GM18526 (cell line): ENCODE results near the gene RAB7A.

ENCODE experiments used
- POLR2A ChIP-seq: IDR thresholded peaks from 3 replicates; pipeline ENCODE4 v1.6.1; 2011; ENCODE audit not compliant: insufficient read length; ENCODE audit errors: extremely low read depth

Gene RAB7A

GRCh38 chr3:128767094-128767750 lies 41.2 kb downstream of the RAB7A start:
- TF ChIP-seq POLR2A: no peak

GRCh38 chr3:128768471-128768870 lies 42.5 kb downstream of the RAB7A start:
- no peak for TF ChIP-seq POLR2A

- no peak for TF ChIP-seq POLR2A
Observed at GRCh38 chr3:128770387-128770786, 44.4 kb downstream of the RAB7A start.

GRCh38 chr3:128775241-128775640 lies 49.3 kb downstream of the RAB7A start:
- no peak for TF ChIP-seq POLR2A

- TF ChIP-seq POLR2A: no peak
Observed at GRCh38 chr3:128775906-128776542, 50.0 kb downstream of the RAB7A start.

- no peak for TF ChIP-seq POLR2A
Observed at GRCh38 chr3:128780101-128780837, 54.3 kb downstream of the RAB7A start.

GRCh38 chr3:128781164-128781563 lies 55.2 kb downstream of the RAB7A start:
- no peak for TF ChIP-seq POLR2A

- no peak for TF ChIP-seq POLR2A
Observed at GRCh38 chr3:128782282-128783146, 56.5 kb downstream of the RAB7A start.

- no peak for TF ChIP-seq POLR2A
Observed at GRCh38 chr3:128783774-128784173, 57.8 kb downstream of the RAB7A start.

- no peak for TF ChIP-seq POLR2A
Observed at GRCh38 chr3:128784232-128784631, 58.2 kb downstream of the RAB7A start.

GRCh38 chr3:128784843-128785242 lies 58.9 kb downstream of the RAB7A start:
- TF ChIP-seq POLR2A: no peak

- TF ChIP-seq POLR2A: no peak
Observed at GRCh38 chr3:128786434-128787020, 60.5 kb downstream of the RAB7A start.

GRCh38 chr3:128787256-128788253 lies 61.6 kb downstream of the RAB7A start:
- TF ChIP-seq POLR2A: no peak
